Smooth muscle cell of the pulmonary artery (primary cell): ENCODE measurements around the gene CETN2. TPM values are rescaled to one million over a fixed set of nuclear protein-coding genes. Genes with fewer than 3 reads are reported as not detected.

Experiments
- total RNA-seq: library from RNA; depleted of rRNA; stranded (reverse); fragments of >200 nt; gene quantifications from 2 replicates; pipeline ENCODE4 v1.2.3, GENCODE V29; 2014

The CETN2 gene
- 28.0 and 31.3 TPM in 2 replicates for total RNA-seq

DNA sequence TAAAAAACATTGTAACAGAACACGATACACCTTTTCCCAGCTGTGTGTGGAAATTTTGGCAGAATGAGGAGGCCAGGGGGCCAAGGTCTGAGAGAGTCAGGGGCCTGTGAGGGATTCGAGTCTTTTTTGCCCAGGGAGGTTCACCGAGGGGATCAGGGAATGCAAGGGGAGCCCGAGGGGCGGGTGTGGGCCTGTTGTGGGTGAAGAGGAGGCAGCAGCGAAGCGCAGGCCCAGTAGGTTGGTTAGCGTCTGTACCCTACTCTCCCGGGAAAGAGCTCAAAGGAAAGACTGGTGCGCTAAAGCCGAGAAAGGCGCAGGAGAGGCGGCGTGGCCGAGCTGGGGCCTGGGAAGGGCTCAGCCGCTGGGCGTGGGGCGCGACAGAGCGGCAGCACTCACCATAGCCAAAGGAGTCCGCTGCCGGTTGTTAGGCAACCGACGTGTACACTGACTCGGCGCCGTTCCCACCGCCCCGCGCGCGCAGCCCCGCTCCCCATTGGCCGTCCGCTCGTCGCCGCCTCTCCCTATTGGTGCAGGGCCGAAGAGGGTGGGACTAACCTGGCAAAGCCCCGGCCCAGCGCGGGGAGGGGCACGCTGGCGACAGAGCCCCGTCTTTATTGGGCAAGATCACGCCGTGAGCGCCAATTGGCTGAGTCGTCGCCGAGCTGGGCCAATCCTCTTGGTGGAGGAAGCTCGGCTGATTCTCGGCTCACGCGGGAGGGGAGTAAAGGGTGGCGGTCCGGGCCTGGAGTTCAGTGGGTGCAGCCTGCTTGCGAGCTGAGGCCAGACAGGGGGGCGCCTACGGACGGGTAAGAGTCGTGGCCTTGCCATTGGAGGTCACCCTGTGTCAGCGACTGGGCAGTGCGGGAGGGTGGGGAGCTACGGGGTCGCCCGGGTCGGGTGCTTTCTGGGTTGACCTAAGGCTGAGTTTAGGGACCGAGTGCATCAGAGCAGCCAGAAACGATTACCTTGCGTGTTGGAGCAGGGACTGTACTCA lies at the start of gene CETN2, which contains the start of gene NSDHL:
Gene CETN2, minus strand, starts transcription at position 446 of the 994 bp plus-strand sequence. Its CDS starts 47 bp downstream, at position 399.
Gene NSDHL, plus strand, starts transcription at position 752 of the 994 bp plus-strand sequence. CDS start 15,262 bp downstream, outside the sequence.

Other genes with a start within 250 kb of the CETN2 start
- gene GABRQ, start 192.9 kb downstream of the CETN2 start, total RNA-seq: under 0.01 TPM in 1 of 2 replicates, not detected in the other
- gene MAGEA3, start 132.0 kb downstream of the CETN2 start, total RNA-seq: not detected in 2 replicates
- not detected in 2 replicates for gene CSAG2, start 121.5 kb downstream of the CETN2 start, total RNA-seq
- gene MAGEA2B, start 116.1 kb downstream of the CETN2 start, total RNA-seq: not detected in 2 replicates
- not detected in 2 replicates for gene CSAG1, start 97.0 kb downstream of the CETN2 start, total RNA-seq
- gene MAGEA12, start 97.0 kb downstream of the CETN2 start, total RNA-seq: not detected in 2 replicates
- not detected in 2 replicates for gene MAGEA2, start 76.9 kb downstream of the CETN2 start, total RNA-seq
- gene CSAG3, start 71.5 kb downstream of the CETN2 start, total RNA-seq: not detected in 2 replicates
- gene MAGEA6, start 61.1 kb downstream of the CETN2 start, total RNA-seq: not detected in 2 replicates
- 11.6 and 13.7 TPM in 2 replicates for gene NSDHL, start 306 bp upstream of the CETN2 start, total RNA-seq
- gene ZNF185, start 67.3 kb upstream of the CETN2 start, total RNA-seq: 4.8 and 10.7 TPM in 2 replicates
- gene PNMA5, start 163.4 kb upstream of the CETN2 start, total RNA-seq: not detected in 2 replicates
- 0.13 and 0.17 TPM in 2 replicates for gene PNMA3, start 225.7 kb upstream of the CETN2 start, total RNA-seq
- gene PNMA6A, start 241.7 kb upstream of the CETN2 start, total RNA-seq: 2.9 and 3.3 TPM in 2 replicates